Tibial artery (tissue), 4 donors: ENCODE results near the gene KRT14.
"Not testable (repeated sequence)": the region's sequence is repeated elsewhere in the genome, so short reads cannot be mapped to it uniquely, and the experiment has no call there.

Source experiments
- DNase-seq, 2 donors: peaks; one replicate each; pipeline ENCODE4 v3.0.0-alpha.2; 2019
- H3K27ac ChIP-seq, 2 donors: fragments of 200-600 bp; sonication (generic) in 1 of 2; 1 replicate in 1 of 2; 2 replicates in 1 of 2; pipeline ENCODE4 v1.5.1; 2018 to 2019; ENCODE audit warnings: mild to moderate bottlenecking in 1 of 2
- H3K27me3 ChIP-seq, 2 donors: fragments of 200-600 bp; sonication (generic) in 1 of 2; one replicate each; pipeline versions ENCODE4 v1.5.1 to v1.6.0; 2016 to 2019
- H3K36me3 ChIP-seq, 3 donors: fragments of 200-600 bp; sonication (generic) in 2 of 3; one replicate each; pipeline ENCODE4 v1.5.1; 2016 to 2019; ENCODE audit warnings: mild to moderate bottlenecking in 2 of 3
- H3K4me1 ChIP-seq, 4 donors: fragments of 200-600 bp; sonication (generic) in 2 of 4; 1 replicate in 3 of 4; 2 replicates in 1 of 4; pipeline ENCODE4 v1.5.1; 2016 to 2019
- H3K4me3 ChIP-seq, 2 donors: fragments of 200-600 bp; sonication (generic) in 1 of 2; 1 replicate in 1 of 2; 2 replicates in 1 of 2; pipeline ENCODE4 v1.5.1; 2018 to 2019; ENCODE audit warnings: mild to moderate bottlenecking in 2 of 2
- H3K9me3 ChIP-seq, 3 donors: fragments of 200-600 bp; sonication (generic) in 1 of 3; one replicate each; pipeline ENCODE4 v1.5.1; 2016 to 2019
- intact Hi-C: fragments of 100-400 bp; cut with DNase I; formaldehyde crosslinking; loops from one replicate; pipeline ENCODE4 v1.15.0; 2023; ENCODE audit warnings: low total_unique reads
- TF ChIP-seq, protein P1 (sequence below), 2 experiments: fragments of 200-600 bp in 1 of 2; fragments of 450-650 bp in 1 of 2; IDR thresholded peaks; one replicate each; pipeline ENCODE4 v1.5.1; 2017 to 2019; ENCODE audit warnings: antibody characterized with exemption in 2 of 2, mild to moderate bottlenecking in 1 of 2, moderate library complexity in 1 of 2

Gene KRT14

GRCh38 chr17:41621916-41622315, 35.2 kb upstream of the KRT14 start:
- Histone ChIP-seq H3K9me3 (no peaks in the 10 kb centered on the region), H3K4me3 (no peak overlapping the region), H3K4me1 (peaks cover 0 to 32% (median 11%) of the 10 kb centered on the region in 4 donors), H3K27ac (no peak overlapping the region), H3K27me3 (peaks cover 0 to 8% of the 10 kb centered on the region in 2 donors), H3K36me3 (no peaks in the 10 kb centered on the region)
- TF ChIP-seq, protein P1, sequence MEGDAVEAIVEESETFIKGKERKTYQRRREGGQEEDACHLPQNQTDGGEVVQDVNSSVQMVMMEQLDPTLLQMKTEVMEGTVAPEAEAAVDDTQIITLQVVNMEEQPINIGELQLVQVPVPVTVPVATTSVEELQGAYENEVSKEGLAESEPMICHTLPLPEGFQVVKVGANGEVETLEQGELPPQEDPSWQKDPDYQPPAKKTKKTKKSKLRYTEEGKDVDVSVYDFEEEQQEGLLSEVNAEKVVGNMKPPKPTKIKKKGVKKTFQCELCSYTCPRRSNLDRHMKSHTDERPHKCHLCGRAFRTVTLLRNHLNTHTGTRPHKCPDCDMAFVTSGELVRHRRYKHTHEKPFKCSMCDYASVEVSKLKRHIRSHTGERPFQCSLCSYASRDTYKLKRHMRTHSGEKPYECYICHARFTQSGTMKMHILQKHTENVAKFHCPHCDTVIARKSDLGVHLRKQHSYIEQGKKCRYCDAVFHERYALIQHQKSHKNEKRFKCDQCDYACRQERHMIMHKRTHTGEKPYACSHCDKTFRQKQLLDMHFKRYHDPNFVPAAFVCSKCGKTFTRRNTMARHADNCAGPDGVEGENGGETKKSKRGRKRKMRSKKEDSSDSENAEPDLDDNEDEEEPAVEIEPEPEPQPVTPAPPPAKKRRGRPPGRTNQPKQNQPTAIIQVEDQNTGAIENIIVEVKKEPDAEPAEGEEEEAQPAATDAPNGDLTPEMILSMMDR (IDR thresholded peaks at IDR 0.05) = no peak
- intact Hi-C loops = no loop called here
- no peak for DNase-seq

GRCh38 chr17:41621435-41621817, 34.7 kb upstream of the KRT14 start:
- H3K9me3 ChIP-seq, H3K36me3 ChIP-seq, H3K4me3 ChIP-seq, H3K27me3 ChIP-seq, intact Hi-C loops: not testable (repeated sequence)
- H3K27ac ChIP-seq = peak overlapping the region in 1 of 2 donors; percentile 25
- H3K4me1 ChIP-seq = peaks cover 0 to 32% (median 11%) of the 10 kb centered on the region in 4 donors
- DNase-seq = peak in 1 of 2 donors; percentile 56

DNA sequence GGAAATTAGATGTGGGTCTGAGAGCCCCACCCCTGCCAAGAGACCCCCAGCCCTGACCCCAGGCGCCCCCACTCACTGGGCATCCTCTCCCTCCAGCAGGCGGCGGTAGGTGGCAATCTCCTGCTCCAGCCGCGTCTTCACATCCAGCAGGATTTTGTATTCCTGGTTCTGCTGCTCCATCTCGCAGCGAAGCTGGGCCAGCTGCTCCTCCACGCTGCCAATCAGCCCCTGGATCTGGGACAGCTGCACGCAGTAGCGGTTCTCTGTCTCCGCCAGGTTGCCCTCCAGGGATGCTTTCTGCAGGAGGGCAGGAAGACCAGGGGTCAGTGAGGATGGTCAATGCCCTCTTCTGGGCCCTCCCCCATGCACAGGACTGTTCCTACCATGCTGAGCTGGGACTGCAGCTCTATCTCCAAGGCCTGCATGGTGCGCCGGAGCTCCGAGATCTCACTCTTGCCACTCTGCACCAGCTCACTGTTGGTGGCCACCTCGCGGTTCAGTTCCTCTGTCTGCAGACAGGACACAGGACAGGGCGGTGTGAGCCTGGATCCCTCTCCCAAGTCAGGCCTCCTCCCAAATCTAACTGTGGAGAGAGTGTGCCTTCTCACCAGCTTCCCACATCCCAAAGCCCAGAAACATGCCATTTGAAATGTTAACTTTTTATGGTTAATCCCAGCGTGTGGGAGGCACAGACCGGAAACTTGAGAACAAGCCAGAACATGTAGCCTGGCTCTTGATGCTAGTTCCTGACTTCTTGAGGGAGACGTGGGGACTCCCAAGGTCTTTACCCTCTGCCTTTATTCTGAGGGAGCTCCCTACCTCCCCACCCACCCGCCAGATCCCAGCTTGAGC, 34.1 kb upstream of the KRT14 start:
- intact Hi-C loops = no loop called here
- H3K4me3 ChIP-seq = no peak overlapping the region
- H3K9me3 ChIP-seq = no peaks in the 10 kb centered on the region
- H3K27me3 ChIP-seq = peaks cover 0 to 9% of the 10 kb centered on the region in 2 donors
- DNase-seq = no peak
- H3K27ac ChIP-seq = peak overlapping the region in 1 of 2 donors; percentile 25
- H3K36me3 ChIP-seq = no peaks in the 10 kb centered on the region
- TF ChIP-seq, protein P1 (IDR thresholded peaks at IDR 0.05) = no peak
- H3K4me1 ChIP-seq = peaks cover 0 to 28% (median 10%) of the 10 kb centered on the region in 4 donors

DNA sequence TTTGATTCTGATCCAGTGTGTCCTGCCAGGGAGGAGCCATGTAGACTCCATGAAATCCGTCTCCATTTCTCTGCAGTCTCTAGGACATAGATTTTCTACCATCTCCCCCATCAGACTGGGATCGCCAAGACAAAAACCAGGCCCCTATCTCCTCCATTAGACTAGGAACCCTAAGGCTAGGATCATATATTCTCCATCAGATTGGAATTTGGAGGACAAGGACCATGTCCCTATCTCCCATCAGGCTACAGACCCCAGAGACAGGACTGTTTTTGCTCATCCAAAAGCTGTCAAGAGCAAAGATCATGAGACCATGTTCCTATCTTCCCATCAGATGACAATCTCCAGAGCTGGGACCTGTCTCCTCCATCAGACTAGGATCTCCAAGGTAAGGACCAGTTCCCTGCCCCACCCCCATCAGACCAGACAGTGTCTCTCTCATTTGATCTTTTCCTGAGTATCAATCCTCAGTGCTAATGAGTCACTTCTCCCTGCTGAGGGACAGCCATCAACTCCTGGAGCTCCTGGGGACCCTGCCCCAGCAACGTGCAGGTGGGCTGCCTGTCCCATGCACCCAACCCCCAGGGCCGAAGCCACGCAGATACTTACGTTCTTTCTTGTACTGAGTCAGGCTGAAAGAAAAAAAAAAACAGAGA, 33.4 kb upstream of the KRT14 start:
- H3K27ac ChIP-seq, intact Hi-C loops, H3K4me3 ChIP-seq, H3K9me3 ChIP-seq, DNase-seq, H3K36me3 ChIP-seq: not testable (repeated sequence)
- Histone ChIP-seq H3K27me3 (peaks cover 0 to 15% of the 10 kb centered on the region in 2 donors), H3K4me1 (peaks cover 0 to 21% (median 7%) of the 10 kb centered on the region in 4 donors)

DNA sequence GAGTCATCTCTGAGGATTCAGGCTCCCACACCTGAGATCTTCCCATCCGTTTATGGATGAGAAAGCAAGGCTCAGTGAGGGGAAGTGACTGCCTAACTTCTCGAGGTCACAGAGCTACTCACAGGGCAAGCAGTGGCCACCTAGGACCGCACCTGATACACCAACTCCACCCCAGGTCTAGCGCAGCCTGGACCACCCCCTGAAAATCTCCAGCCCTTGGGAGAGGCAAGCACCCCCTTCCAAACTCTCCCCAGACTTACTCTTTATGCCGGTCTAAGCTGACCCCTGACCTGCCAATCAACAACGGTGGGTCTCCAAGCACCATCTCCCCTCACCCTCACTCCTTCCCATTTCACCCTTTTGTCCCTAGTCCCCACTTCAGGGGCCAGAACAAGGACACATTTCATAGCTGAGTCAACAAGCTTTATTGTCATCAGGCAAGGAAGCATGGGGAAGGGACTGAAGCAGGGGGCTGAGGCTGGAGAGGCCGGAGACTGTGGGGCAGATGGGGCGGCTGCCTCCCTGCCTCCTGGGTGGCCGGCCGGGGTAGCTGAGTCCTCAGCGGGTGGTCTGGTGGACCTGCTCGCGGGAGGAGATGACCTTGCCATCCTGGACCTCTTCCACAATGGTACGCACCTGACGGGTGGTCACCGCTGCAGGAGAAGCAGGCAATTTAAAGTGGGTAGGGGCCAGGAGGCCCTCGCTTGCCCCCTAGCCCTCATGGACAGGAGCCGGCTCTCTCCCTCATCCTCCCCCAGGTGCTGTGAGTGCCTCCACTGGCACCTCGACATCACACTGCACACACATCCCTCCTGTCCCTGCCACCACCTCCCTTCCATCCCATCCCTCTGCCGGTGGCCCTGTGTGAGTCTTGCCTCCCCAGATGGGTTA, 32.6 kb upstream of the KRT14 start:
- Histone ChIP-seq H3K36me3 (no peaks in the 10 kb centered on the region), H3K4me1 (peaks cover 0 to 13% (median 6%) of the 10 kb centered on the region in 4 donors), H3K27me3 (peaks cover 0 to 17% of the 10 kb centered on the region in 2 donors), H3K9me3 (no peaks in the 10 kb centered on the region), H3K27ac (no peak overlapping the region), H3K4me3 (no peak overlapping the region)
- intact Hi-C loops = no loop called here
- no peak for DNase-seq
- TF ChIP-seq, protein P1 (IDR thresholded peaks at IDR 0.05) = no peak

GRCh38 chr17:41618341-41619035, 31.8 kb upstream of the KRT14 start:
- Histone ChIP-seq H3K4me1 (peaks cover 0 to 11% (median 6%) of the 10 kb centered on the region in 4 donors), H3K4me3 (no peak overlapping the region), H3K27ac (no peak overlapping the region), H3K27me3 (peaks cover 0 to 25% of the 10 kb centered on the region in 2 donors), H3K36me3 (no peaks in the 10 kb centered on the region), H3K9me3 (no peaks in the 10 kb centered on the region)
- DNase-seq = no peak
- intact Hi-C loops = no loop called here
- TF ChIP-seq, protein P1 (IDR thresholded peaks at IDR 0.05) = no peak
